Measurements from ENCODE around the gene VWA5A.

DNA sequence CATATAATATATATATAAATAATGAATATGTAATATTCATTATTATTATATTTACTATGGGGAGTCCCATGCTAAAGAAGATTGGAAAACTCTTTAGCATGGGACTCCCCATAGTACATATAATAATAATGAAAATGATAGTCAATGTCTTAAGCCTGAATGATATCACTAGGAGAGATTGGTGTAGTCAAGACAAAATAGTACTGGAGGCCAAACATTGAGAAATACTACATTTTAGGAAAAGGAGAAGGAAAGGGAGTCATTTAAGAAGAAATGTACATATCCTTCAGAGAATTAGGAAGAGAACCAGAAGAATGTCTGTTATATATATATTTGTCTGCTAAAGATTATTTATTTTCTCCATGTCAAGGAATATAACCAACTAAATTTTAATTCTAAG lies 5.0 kb upstream of the VWA5A start:
- TF ChIP-seq EZH2phosphoT487 (IDR thresholded peaks at IDR 0.05; ENCODE audit: insufficient read depth, low read depth) (no peak), EZH2 (IDR thresholded peaks at IDR 0.05; ENCODE audit: insufficient read depth, poor library complexity, severe bottlenecking) (no peak)

All from GM23248 (cell line).